Cardiac muscle cell (in vitro differentiated cells and primary cell): Measurements from ENCODE around the gene NMBR. TPM values are rescaled to one million over a fixed set of nuclear protein-coding genes. Genes with fewer than 3 reads are reported as not detected.

ENCODE experiments used
- DNase-seq, 2 donors: peaks; one replicate each; pipeline versions ENCODE4 v3.0.0 to v3.0.0-alpha.2; 2010 to 2017; ENCODE audit warnings: low read depth in 1 of 2, low spot score in 1 of 2
- H3K27ac ChIP-seq: fragments of 200-600 bp; sonication (generic); 2 replicates; pipeline ENCODE4 v1.5.1; 2016
- H3K27me3 ChIP-seq: fragments of 200-600 bp; sonication (generic); 2 replicates; pipeline ENCODE4 v1.6.0; 2016; ENCODE audit warnings: control low read depth
- H3K36me3 ChIP-seq: fragments of 200-600 bp; sonication (generic); 2 replicates; pipeline ENCODE4 v1.5.1; 2016; ENCODE audit warnings: control low read depth
- H3K4me1 ChIP-seq: fragments of 200-600 bp; sonication (generic); 2 replicates; pipeline ENCODE4 v1.8.1; 2017; ENCODE audit warnings: low read depth, mild to moderate bottlenecking, mixed run types
- H3K4me3 ChIP-seq: fragments of 200-600 bp; sonication (generic); 2 replicates; pipeline ENCODE4 v1.5.1; 2016; ENCODE audit warnings: mild to moderate bottlenecking
- H3K9me3 ChIP-seq: fragments of 200-600 bp; sonication (generic); 2 replicates; pipeline ENCODE4 v1.5.1; 2017; ENCODE audit warnings: low read depth, mild to moderate bottlenecking, control low read depth
- CTCF ChIP-seq: IDR thresholded peaks from 2 replicates; pipeline ENCODE4 v1.5.1; 2012; ENCODE audit warnings: low read depth, mild to moderate bottlenecking, low read length
- polyA plus RNA-seq: library from polyadenylated mRNA; unstranded; fragments of >200 nt; fragmentation: Nextera tagmentation; extraction: Ambion mirVana; gene quantifications from 2 replicates; pipeline ENCODE4 v1.2.1, GENCODE V29; 2016
- total RNA-seq: library from RNA; depleted of rRNA; stranded (reverse); fragments of >200 nt; gene quantifications from 2 replicates; pipeline ENCODE4 v1.2.3, GENCODE V29; 2016

NMBR gene
- total and polyA plus RNA-seq, 2 experiments from 2014 or later = 0.15 TPM; not detected in 1

- DNase-seq = peak; percentile 56 to 83
- H3K27me3 ChIP-seq = peaks cover 29% of the 10 kb centered on the region
- H3K4me3 ChIP-seq = peak overlapping the region; percentile 17
- H3K9me3 ChIP-seq = no peaks in the 10 kb centered on the region
- TF ChIP-seq CTCF = no peak
- H3K36me3 ChIP-seq = no peaks in the 10 kb centered on the region
- no peaks in the 10 kb centered on the region for H3K4me1 ChIP-seq
- H3K27ac ChIP-seq = no peak overlapping the region
Observed at GRCh38 chr6:142088858-142089216, 58.1 kb downstream of the NMBR start.

GRCh38 chr6:142087950-142088857 is 58.7 kb downstream of the NMBR start:
- no peak overlapping the region for H3K27ac ChIP-seq
- H3K4me3 ChIP-seq = peak overlapping the region; percentile 17
- no peaks in the 10 kb centered on the region for H3K4me1 ChIP-seq
- no peaks in the 10 kb centered on the region for H3K9me3 ChIP-seq
- H3K27me3 ChIP-seq = peaks cover 29% of the 10 kb centered on the region
- TF ChIP-seq CTCF = no peak
- H3K36me3 ChIP-seq = no peaks in the 10 kb centered on the region
- no peak for DNase-seq

GRCh38 chr6:142079130-142079529 is 67.8 kb downstream of the NMBR start:
- H3K9me3 ChIP-seq = no peaks in the 10 kb centered on the region
- no peaks in the 10 kb centered on the region for H3K27me3 ChIP-seq
- no peak overlapping the region for H3K27ac ChIP-seq
- H3K4me1 ChIP-seq = no peaks in the 10 kb centered on the region
- no peaks in the 10 kb centered on the region for H3K36me3 ChIP-seq
- TF ChIP-seq CTCF = no peak
- no peak for DNase-seq
- H3K4me3 ChIP-seq = no peak overlapping the region

GRCh38 chr6:142075516-142076101 is 71.3 kb downstream of the NMBR start:
- TF ChIP-seq CTCF = no peak

GRCh38 chr6:142074516-142074915 is 72.4 kb downstream of the NMBR start:
- no peak for TF ChIP-seq CTCF
- H3K27ac ChIP-seq = no peak overlapping the region
- no peaks in the 10 kb centered on the region for H3K27me3 ChIP-seq
- no peaks in the 10 kb centered on the region for H3K4me1 ChIP-seq
- no peaks in the 10 kb centered on the region for H3K36me3 ChIP-seq
- no peaks in the 10 kb centered on the region for H3K9me3 ChIP-seq
- no peak overlapping the region for H3K4me3 ChIP-seq
- DNase-seq = peak in 1 of 2 donors; percentile 19

More at GRCh38 chr6:142075516-142076101, 71.3 kb downstream of the NMBR start:
- H3K27me3 ChIP-seq = no peaks in the 10 kb centered on the region
- no peaks in the 10 kb centered on the region for H3K9me3 ChIP-seq
- H3K36me3 ChIP-seq = no peaks in the 10 kb centered on the region
- no peak overlapping the region for H3K4me3 ChIP-seq
- no peak for DNase-seq
- no peaks in the 10 kb centered on the region for H3K4me1 ChIP-seq
- H3K27ac ChIP-seq = no peak overlapping the region
